ENCODE measurements around the gene TMSB10.
A peak's percentile ranks its signal among the peaks of the same experiment; 100 is the strongest.

The TMSB10 gene

GRCh38 chr2:84880645-84881521 is 24.6 kb upstream of the TMSB10 start, which contains the start of gene TRABD2A:
TSS of gene TRABD2A (minus strand) at chr2:84881084. CDS start at chr2:84881039, 45 bp downstream.
- DNase-seq, result no peak

GRCh38 chr2:84881581-84882413 is 23.7 kb upstream of the TMSB10 start:
- DNase-seq, result peak; percentile 61

- no peak for DNase-seq
Observed at GRCh38 chr2:84882414-84882738, 23.1 kb upstream of the TMSB10 start.

- DNase-seq, result no peak
Observed at GRCh38 chr2:84882775-84883550, 22.5 kb upstream of the TMSB10 start.

- no peak for DNase-seq
Observed at GRCh38 chr2:84884449-84884848, 21.0 kb upstream of the TMSB10 start.

- DNase-seq, result no peak
Observed at GRCh38 chr2:84885111-84885510, 20.3 kb upstream of the TMSB10 start.

GRCh38 chr2:84886791-84887190 is 18.7 kb upstream of the TMSB10 start:
- DNase-seq, result no peak

GRCh38 chr2:84888401-84889276 is 16.8 kb upstream of the TMSB10 start:
- no peak for DNase-seq

GRCh38 chr2:84889332-84889731 is 16.1 kb upstream of the TMSB10 start:
- DNase-seq, result no peak

- DNase-seq, result no peak
Observed at GRCh38 chr2:84891355-84892010, 14.0 kb upstream of the TMSB10 start.

- peak; percentile 79 for DNase-seq
Observed at GRCh38 chr2:84894131-84894586, 11.3 kb upstream of the TMSB10 start.

GRCh38 chr2:84894758-84895520 is 10.5 kb upstream of the TMSB10 start:
- no peak for DNase-seq

- DNase-seq, result no peak
Observed at GRCh38 chr2:84896567-84896966, 8.9 kb upstream of the TMSB10 start.

- DNase-seq, result no peak
Observed at GRCh38 chr2:84897773-84898172, 7.7 kb upstream of the TMSB10 start.

GRCh38 chr2:84899304-84900204 is 5.9 kb upstream of the TMSB10 start:
- peak; percentile 41 for DNase-seq

GRCh38 chr2:84900971-84901370 is 4.5 kb upstream of the TMSB10 start:
- no peak for DNase-seq

GRCh38 chr2:84901593-84902120 is 3.8 kb upstream of the TMSB10 start:
- DNase-seq, result no peak

GRCh38 chr2:84902526-84902925 is 2.9 kb upstream of the TMSB10 start:
- DNase-seq, result no peak

- no peak for DNase-seq
Observed at GRCh38 chr2:84904151-84904550, 1.3 kb upstream of the TMSB10 start.
